ENCODE results near the gene TNFRSF6B.

TNFRSF6B gene

DNA sequence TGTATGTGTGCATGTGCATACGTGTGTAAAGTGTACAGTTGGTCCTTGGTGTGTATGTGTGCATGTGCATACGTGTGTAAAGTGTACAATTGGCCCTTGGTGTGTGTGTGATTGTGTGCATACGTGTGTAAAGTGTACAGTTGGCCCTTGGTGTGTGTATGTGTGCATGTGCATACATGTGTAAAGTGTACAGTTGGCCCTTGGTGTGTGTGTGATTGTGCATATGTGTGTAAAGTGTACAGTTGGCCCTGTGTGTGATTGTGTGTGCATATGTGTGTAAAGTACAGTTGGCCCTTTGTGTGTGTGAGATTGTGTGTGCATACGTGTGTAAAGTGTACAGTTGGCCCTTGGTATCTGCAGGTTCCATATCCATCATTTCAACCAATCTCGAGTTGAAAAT is 35.0 kb downstream of the TNFRSF6B start:
- TF ChIP-seq, protein P1, sequence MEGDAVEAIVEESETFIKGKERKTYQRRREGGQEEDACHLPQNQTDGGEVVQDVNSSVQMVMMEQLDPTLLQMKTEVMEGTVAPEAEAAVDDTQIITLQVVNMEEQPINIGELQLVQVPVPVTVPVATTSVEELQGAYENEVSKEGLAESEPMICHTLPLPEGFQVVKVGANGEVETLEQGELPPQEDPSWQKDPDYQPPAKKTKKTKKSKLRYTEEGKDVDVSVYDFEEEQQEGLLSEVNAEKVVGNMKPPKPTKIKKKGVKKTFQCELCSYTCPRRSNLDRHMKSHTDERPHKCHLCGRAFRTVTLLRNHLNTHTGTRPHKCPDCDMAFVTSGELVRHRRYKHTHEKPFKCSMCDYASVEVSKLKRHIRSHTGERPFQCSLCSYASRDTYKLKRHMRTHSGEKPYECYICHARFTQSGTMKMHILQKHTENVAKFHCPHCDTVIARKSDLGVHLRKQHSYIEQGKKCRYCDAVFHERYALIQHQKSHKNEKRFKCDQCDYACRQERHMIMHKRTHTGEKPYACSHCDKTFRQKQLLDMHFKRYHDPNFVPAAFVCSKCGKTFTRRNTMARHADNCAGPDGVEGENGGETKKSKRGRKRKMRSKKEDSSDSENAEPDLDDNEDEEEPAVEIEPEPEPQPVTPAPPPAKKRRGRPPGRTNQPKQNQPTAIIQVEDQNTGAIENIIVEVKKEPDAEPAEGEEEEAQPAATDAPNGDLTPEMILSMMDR (conservative IDR thresholded peaks at IDR 0.05; ENCODE audit: low read depth, low read length), result no peak
- no peak for DNase-seq (ENCODE audit: low read depth)
- no peak overlapping the region for H3K4me3 ChIP-seq (ENCODE audit: low read length)

- DNase-seq (ENCODE audit: low read depth), result no peak
- TF ChIP-seq, protein P1 (conservative IDR thresholded peaks at IDR 0.05; ENCODE audit: low read depth, low read length), result no peak
- no peak overlapping the region for H3K4me3 ChIP-seq (ENCODE audit: low read length)
These were observed 36.0 kb downstream of the TNFRSF6B start for GRCh38 chr20:63732118-63733095.

- DNase-seq (ENCODE audit: low read depth), result no peak
- TF ChIP-seq, protein P1 (conservative IDR thresholded peaks at IDR 0.05; ENCODE audit: low read depth, low read length), result no peak
- no peak overlapping the region for H3K4me3 ChIP-seq (ENCODE audit: low read length)
These were observed 36.7 kb downstream of the TNFRSF6B start for GRCh38 chr20:63733117-63733516.

- DNase-seq (ENCODE audit: low read depth), result no peak
- no peak overlapping the region for H3K4me3 ChIP-seq (ENCODE audit: low read length)
- TF ChIP-seq, protein P1 (conservative IDR thresholded peaks at IDR 0.05; ENCODE audit: low read depth, low read length), result no peak
These were observed 37.2 kb downstream of the TNFRSF6B start for GRCh38 chr20:63733579-63734081.

DNA sequence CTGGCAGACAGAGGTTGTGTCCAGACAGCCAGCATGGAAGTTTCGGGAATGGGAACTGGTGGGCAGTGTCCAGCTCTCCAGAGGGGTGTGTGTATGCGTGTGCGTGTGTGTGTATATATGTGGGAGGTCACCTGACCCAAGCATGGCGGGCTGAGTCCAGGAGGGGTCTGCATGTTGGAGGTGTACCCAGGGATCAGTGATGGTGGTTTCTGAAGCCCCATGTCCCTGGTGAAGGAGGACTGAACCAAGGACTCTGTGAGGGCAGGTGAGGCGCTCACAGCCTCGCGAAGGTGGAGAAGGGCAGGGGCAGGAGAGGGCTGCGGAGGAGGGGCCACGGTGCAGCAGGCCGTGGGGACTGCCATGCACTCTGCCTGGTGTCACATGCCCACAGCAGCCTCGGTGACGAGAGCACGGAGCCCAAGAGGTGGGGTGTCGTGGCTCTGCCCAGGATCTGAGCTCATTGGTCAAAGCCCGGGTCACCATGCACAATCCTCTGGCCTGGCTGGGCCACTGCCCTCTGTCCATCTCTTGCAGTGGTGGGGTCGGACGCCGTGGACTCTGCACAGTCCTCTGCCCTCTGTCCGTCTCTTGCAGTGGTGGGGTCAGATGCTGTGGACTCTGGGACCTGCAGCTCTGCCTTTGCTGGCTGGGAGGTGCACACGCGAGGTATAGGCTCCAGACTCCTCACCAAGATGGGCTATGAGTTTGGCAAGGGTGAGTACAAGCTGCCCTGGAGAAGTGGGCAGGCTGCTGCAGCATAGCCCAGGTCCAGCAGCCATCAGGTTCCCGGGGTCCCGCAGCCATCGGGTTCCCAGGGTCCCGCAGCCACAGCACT is 37.9 kb downstream of the TNFRSF6B start:
- DNase-seq (ENCODE audit: low read depth), result no peak
- H3K4me3 ChIP-seq (ENCODE audit: low read length), result no peak overlapping the region
- TF ChIP-seq, protein P1 (conservative IDR thresholded peaks at IDR 0.05; ENCODE audit: low read depth, low read length), result no peak

- H3K4me3 ChIP-seq (ENCODE audit: low read length), result no peak overlapping the region
- TF ChIP-seq, protein P1 (conservative IDR thresholded peaks at IDR 0.05; ENCODE audit: low read depth, low read length), result no peak
- no peak for DNase-seq (ENCODE audit: low read depth)
These were observed 38.8 kb downstream of the TNFRSF6B start for GRCh38 chr20:63734946-63735858.

Data from retinal pigment epithelial cell (primary cell).